Urothelium cell line (cell line): ENCODE results near the gene LAMTOR2.
"Not testable (repeated sequence)": the region's sequence is repeated elsewhere in the genome, so short reads cannot be mapped to it uniquely, and the experiment has no call there.

ENCODE experiments used
- DNase-seq: peaks from one replicate; pipeline ENCODE4 v3.0.0; 2011; ENCODE audit warnings: low spot score, mixed read lengths
- FAIRE-seq: peaks from 2 replicates; lab custom pipeline; 2011; peaks lifted over from hg19 to GRCh38; lab: Jason Lieb, UNC

Gene LAMTOR2

DNA sequence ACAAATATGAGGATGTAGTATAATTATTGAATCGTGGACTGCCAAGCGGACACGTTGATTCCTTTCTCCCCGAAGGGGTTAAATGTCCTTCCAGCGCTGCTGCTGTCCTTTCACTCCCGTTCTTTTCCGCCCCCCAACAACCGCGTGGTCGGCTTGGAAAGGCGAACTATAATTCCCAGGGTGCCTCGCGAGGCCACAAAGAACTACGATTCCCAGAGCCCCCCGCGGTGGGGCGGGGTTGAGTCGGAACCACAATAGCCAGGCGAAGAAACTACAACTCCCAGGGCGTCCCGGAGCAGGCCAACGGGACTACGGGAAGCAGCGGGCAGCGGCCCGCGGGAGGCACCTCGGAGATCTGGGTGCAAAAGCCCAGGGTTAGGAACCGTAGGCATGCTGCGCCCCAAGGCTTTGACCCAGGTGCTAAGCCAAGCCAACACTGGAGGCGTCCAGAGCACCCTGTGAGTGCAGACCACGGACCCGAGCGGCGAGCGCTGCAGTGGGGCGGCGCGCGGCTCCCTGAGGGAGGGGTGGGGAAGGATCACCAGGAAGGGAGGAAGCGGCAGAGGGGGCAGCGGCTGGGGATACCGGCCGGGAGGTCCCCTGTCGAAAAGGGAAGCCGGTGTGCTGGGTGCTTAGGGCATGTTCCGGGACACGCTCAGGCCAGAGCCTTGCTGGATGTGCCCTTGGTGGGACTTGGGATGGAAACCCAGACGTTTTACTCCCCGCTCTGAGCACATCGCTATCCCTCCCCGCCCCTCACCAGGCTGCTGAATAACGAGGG is at the start of gene LAMTOR2:
Gene LAMTOR2, plus strand, starts transcription at position 283 of the 781 bp plus-strand sequence. Its CDS starts 108 bp downstream, at position 391.
- DNase-seq: peak; percentile 96
- FAIRE-seq: no peak

DNA sequence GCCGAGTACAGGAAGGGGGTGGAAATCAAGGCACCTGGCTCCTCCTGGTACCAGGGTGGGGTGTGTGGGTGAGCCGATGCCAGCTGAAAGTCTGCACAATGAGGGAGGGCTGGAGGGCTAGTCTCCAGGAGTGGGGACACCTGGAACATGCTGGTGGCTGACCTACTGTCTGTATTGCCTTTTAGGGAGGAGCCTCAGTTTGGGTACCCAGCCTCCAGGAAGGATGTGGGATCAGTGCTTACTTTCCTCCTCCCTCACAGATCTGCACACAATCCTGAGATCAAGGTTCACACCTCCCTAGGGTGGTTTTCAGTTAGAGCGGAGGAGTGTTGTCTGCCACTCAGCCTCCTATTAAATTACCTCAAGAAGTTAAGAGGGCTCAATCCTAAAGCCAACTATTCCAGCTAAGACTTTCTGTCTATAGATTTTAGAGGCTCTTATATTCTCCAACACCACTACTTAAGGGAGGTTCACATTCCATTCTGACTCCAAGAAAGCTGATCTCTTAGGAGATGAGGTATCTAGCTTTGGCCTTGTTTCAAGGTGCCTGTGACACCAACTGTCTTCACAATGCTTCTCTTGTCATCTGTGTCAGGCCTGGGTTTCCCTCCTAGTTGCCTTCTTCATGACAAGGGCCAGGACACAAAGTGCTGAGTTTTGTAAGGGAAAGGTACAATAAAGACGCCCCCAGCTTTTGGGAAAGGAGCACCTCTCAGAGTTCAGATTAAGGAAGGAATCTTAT is 49.6 kb upstream of the LAMTOR2 start:
- DNase-seq (no peak), FAIRE-seq (no peak)

DNA sequence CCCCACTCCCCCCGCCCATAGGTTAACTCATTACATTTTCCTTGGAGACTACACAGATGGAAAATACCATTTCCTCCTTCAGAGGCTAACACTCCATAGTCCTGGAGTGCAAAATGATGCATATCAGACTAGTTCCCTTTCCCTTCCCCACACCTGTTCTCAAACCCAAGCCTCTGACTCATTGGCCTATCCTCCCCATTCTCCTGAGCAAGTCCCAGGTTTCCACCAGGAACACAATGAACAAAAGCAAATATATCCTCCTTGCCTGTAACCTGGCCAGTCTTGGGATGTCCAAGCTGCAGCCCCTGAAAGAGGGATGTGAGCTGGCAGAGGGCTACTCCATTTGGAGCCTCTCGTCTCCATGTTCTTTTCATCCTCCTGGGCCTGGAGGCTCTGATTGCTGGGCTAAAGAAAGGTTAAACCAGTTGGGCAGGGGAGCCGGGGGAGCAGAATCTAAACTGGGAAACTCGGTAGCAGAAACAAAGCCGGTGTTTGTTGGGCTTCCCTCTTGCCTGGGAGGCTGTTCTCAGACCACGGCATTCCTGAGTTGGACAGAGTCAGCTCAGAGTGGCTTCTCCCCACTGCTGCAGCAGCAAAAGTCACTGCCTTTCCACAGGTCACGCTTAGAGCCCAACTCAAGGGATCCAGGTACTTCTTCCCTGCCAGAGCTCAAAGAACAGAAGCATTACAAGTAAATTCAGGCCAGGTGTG is 47.8 kb upstream of the LAMTOR2 start:
- FAIRE-seq (no peak), DNase-seq (no peak)

DNA sequence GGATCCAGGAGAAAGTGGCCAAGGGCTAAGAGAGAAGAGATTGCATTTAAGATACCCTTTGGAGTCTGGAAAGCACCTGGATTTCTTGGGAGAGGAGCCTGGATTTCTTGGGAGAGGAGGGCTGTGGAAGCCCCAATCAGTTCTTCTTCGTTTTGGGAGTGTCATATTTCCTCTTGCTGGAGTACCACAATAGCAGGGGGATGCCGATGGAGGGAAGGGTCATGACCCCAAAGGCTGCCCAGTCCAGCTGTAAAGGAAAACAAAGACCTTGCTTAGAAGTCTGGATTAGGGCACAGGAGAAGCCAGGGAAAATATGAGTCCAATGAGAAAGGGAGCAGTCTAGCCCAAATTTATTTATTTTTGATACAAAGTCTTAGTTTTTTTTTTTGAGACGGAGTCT is 45.2 kb upstream of the LAMTOR2 start:
- FAIRE-seq (no peak), DNase-seq (no peak)

DNA sequence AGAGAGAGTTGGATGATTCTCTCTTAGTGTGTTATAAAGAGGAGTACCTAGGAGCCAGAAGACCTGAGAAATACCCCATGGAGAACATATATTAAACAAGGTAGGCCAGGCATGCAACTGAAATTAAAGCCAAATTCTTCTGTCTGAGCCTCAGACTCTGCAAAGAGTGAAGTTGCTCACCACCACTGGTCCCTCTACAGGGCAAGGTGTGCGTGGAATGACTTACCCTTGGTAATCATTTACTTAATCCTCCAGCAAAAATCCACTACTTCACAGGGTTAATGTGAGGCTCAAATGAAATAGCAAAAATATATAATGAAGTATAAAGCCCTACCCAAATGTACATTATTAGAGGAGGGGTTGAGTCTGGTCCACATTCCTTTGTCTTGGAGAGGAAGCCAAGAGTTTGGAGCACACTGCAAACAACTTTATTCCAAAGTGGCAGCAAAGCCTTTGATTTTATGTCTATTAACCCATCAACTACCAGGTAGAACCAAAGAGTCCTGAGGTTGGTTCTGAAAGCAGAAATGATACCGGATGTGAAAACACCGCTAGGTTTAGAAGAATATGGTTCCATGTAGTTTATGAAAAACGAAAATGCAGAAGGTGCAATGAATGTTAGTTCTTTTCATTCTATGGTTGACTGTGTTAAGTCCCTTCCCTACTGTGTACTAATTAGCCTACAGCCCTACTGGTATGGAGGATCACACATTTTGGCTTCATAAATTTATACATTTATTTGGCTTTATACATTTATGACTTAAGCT is 42.3 kb upstream of the LAMTOR2 start:
- FAIRE-seq (no peak), DNase-seq (no peak)

DNA sequence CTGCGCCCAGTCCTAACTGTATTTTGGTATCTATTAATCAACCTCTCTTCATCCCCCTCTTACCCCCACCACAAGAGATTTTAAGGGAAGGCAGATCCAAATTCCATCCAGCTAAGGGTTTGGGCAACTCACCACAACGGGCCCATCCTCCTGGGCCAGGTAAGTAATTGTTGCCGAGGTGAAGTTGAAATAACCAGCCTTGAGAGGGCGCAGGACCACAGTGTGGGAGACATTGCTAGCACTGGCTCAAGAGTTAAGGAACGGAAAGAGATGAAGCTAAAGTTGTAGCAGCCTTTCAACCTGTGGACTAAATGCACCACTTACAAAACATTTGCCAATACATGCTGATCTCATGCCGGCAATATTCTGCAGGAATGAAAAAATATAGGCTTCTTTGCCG is 39.8 kb upstream of the LAMTOR2 start:
- no peak for DNase-seq
- no peak for FAIRE-seq

DNA sequence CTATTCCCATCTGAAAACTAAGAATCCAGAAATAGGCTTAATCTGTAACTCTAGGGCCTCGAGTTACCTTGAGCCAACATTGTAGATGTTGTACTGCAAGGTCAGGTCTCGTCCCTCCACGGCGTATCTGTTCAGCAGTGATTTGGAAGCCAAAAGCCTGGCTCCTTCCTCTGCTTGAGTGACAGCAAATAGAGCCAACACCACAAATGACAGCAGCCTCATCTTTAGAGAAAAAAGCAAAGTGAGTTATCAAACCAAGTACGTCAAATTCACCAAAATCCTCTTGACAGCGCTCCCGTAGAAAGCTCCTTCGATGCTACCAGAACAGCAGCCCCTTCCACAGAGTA is 34.7 kb upstream of the LAMTOR2 start:
- no peak for FAIRE-seq
- no peak for DNase-seq

DNA sequence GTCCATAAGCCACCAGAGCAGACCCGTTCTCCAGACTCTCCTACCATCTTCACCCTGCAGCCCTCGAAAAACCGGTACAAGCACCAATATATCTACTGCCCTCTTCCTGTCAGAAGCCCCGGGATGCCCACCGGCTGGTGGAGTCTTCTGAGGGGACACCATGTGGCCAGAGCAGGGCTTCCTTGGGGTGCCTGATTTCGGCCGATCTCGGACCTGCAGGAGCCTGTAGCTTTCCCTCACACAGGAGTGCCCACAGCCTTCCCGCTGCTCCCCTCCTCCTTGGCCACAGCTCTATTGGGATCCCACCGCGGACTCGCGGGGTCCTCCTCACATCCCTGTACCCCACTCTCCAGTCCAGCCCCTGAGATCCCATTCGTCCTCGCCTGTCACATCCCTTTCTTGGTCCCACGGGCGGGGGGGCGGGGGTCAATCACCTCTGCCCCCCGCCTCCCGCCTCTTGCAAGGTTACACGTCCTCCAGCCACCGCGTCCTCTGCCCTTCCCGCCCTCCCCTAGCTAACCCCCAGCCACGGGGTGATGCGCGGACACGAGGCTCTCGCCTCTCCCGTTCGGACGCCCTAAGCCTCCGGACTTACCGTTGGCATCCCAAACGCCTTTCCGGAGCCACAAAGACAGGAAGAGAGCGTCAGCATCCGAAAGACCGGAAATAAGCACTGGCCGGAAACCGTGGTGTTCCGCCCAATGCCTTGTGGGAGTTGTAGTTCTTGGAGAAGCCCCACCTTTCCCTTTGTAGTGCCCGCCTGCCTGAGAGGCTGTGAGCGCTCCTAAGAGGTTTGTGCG is 34.1 kb upstream of the LAMTOR2 start, which contains the start of gene SSR2:
Gene SSR2, minus strand, starts transcription at position 659 of the 800 bp plus-strand sequence. CDS start 784 bp downstream, outside the sequence.
- peak; percentile 97 for DNase-seq
- no peak for FAIRE-seq

DNA sequence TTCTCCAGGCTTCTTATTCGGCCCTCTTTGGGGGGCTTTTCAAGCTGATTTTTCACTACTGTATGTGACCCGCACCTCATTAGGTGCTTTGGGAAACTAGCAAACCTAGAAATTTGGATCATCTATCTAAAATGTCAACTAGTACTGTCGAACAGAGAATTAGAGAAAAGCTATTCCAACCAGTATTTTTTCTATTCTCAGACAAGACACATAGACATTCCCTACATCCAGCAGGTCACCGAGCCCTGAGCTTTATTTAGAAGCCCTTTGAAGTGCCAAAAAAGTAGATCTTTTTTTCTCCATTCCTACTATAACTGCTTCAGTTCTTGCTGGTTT is 33.5 kb upstream of the LAMTOR2 start:
- FAIRE-seq: no peak

DNA sequence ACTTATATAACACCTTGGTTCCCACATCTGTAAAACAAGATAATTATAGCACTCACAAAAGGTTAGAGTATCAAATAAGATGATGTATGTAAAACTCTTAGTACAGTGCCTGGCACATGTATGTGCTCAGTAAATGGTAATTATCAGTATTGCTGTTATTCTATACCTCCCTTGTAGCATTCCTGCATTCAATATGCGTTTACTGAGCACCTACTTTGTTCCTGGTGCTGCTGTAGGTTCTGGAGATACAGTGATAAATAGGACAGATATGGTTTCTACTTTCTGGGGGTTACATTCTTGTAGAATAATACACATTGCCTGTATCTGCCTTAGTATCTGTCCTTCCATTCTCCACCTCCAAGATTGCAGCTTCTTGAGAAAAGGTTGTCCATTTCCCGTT is 32.6 kb upstream of the LAMTOR2 start:
- FAIRE-seq (no peak), DNase-seq (no peak)

More for the DNA sequence above, 33.5 kb upstream of the LAMTOR2 start:
- no peak for DNase-seq

DNA sequence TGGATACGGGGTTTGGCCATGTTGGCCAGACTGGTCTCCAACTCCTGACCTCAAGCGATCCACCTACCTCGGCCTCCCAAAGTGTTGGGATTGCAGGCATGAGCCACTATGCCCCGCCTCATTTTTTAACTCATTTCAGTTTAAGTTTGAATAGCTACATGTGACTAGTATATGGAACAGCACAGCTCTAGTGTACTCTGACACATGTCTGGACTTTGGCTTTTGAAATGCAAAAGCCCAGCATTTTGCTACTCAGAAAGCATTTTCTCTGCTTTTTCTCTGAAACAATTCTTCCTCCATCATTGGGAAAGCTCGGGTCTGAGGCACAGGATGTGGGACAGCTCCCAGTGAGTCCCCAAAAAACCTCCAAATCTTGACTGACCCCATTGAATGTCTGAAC is 29.8 kb upstream of the LAMTOR2 start:
- no peak for FAIRE-seq
- no peak for DNase-seq

DNA sequence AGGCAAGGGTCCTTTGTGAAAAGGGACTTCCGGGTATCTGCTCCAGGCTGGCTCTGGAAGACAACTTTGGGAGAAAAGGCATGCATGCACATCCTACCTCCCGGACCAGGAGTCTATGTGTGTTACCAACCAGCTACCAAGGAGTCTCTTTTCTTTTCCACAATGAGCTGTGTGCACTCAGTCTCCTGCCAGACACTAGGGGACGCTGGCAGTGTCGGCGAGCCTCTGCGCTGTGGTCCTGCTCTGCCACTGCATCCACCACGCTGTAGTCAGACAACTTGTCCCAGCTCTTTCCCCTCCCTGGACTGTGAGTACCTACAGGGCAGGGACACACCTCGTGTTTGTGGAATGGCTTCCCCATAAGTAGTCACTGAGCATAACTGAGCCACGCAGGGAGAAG is 28.7 kb upstream of the LAMTOR2 start:
- no peak for DNase-seq
- no peak for FAIRE-seq

DNA sequence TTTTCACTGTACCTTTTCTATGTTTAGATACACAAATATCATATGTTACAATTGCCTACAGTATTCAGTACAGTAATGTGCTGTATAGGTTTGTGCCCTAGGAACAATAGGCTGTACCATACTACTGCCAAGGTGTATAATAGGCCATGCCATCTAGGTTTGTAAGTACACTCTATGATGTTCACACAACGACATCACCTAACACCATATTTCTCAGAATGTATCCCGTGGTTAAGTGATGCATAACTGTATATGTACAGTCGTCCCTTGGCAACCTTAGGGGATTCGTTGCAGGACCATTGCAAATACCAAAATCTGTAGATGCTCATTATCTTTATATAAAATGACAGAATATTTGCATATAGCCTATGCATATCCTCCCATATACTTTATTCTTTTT is 28.0 kb upstream of the LAMTOR2 start:
- DNase-seq (no peak), FAIRE-seq (no peak)

DNA sequence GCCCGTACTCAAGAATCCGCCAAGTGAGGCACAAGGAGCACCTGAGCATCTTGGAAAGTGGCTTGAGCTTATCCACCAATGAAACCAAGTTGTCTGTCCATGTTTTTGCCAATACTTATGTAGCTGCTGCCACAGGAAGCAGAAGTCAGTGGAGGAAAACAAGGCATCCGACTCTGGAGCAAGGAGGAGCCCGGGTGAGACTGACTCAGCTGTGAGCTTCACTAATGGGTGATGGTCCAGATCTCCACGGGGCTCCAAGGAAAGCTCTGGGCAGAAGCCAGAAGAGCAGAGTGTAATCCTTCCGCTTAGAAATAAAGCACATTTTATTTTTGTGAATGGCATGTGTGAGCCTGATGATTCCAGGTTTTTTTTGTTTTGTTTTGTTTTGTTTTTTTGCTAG is 21.6 kb upstream of the LAMTOR2 start:
- FAIRE-seq (no peak), DNase-seq (no peak)

DNA sequence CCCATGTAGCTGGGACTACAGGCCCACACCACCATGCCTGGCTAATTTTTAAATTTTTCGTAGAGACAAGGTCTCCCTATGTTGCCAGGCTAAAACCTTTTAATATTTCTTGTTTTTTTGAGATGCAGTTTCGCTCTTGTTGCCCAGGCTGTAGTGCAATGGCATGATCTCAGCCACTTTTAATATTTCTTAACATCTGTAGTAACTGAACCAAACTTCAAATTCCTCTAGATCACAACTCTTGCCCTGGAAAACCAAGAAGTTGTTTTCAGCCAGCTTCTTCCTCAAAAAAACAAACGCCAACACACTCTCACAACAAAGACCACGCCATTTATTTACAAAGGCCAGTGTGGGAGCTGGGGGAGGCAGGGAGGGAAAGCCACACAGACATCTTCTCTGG is 19.6 kb upstream of the LAMTOR2 start:
- FAIRE-seq, DNase-seq: not testable (repeated sequence)

DNA sequence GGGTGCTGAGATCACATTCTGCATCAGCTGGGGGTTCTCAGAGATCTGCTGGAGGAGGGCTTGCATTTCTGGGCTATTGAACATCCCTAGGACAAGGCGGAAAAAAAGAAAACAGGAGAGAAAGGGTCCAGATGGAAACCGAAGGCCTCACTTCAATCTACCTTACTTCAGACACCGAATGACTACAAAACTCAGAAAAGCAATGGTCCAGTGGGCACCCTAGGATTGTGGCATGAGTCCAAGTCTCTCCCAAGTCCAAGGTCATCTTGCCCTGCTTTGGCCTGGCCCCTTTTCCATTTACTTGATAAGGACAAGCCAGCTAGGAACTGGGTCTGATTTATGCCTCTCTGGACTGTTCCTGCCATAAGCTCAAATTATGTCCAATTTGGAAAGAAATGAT is 11.8 kb upstream of the LAMTOR2 start:
- FAIRE-seq: no peak
- no peak for DNase-seq

DNA sequence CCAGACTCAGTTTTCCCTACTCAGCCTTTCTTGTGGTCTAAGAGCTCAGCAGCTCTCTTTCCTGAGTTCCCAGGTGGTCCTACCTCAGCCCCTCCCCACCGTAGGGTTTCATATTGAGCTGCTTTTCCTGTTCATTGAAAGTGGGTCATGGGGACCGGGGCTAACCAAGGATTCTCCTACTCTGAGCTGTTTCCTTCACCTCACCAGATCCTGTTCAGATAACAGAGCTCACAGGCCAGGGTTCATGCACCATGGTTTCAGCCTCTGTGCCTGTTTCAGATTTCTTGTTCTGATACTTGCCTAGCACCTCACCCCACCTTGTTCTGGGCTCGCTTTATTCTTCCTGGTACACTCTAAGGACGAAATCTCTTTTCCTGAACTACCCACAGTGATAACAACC is 9.5 kb upstream of the LAMTOR2 start:
- FAIRE-seq: no peak
- no peak for DNase-seq

DNA sequence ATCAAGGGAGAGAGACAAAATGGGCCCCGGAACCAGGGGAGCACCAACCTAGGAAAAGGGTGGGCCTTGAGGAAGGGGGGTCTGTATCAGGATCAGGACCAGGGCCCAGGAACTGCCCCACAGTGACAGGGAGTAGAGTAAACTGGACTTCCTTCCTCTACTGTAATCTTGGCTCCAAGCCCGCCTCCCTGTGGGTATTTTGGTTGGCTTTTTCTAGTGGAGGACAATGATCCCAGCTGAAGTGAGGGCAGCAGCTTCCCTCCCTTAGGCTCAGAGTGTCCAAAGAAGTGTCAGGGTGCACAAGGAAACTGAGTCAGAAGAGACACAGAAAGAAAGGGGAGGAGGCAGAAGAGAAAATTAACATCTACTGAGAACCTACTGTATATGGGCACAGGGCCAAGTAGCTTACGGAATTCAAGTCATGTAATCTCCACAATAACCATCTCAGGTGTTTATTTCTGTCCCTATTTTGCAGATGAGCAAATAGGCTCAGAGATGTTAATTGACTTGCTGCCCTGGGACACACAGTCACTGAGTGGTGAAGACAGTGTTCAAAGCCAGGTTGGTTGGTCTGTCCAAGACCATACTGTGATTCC is 5.8 kb upstream of the LAMTOR2 start:
- FAIRE-seq (no peak), DNase-seq (no peak)

DNA sequence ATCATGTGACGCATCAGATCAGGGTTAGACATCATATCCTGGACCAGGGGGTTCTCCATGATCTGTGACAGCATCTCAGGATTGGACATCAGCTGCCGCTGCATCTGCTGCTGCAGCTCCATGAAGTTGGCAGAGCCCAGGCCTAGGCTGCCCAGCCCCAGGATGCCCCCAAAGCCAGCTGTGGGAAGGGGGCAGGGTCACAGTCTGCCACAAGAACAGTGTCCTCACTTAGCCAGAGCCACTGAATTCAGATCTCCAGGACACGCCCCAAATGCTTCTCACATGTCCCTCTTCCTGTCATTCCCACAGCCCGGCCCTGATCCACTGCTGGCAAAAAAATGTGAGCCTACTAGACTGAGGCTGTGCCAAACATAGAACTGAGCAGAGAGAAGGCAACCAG is 4.2 kb upstream of the LAMTOR2 start:
- no peak for FAIRE-seq
- DNase-seq: no peak
